HepG2 (cell line): ENCODE results near the gene TP73. TPM values are rescaled to one million over a fixed set of nuclear protein-coding genes. Genes with fewer than 3 reads are reported as not detected.
A peak's percentile ranks its signal among the peaks of the same experiment; 100 is the strongest.

ENCODE experiments used
- ARID2 ChIP-seq: sonication (generic); formaldehyde crosslinking; IDR thresholded peaks from 2 replicates; pipeline ENCODE4 v1.8.1; 2022; ENCODE audit warnings: mild to moderate bottlenecking, missing genetic modification reagents, borderline replicate concordance
- GLMP ChIP-seq: sonication (generic); formaldehyde crosslinking; IDR thresholded peaks from 2 replicates; pipeline ENCODE4 v1.9.0; 2021; ENCODE audit warnings: missing genetic modification reagents, mild to moderate bottlenecking, borderline replicate concordance
- HMGXB4 ChIP-seq, 2 experiments: sonication (generic) in 1 of 2; formaldehyde crosslinking in 1 of 2; IDR thresholded peaks; 2 replicates each; pipeline versions ENCODE4 v1.4.0 to v1.6.1; 2018 to 2020; ENCODE audit warnings: missing genetic modification reagents in 2 of 2, borderline replicate concordance in 1 of 2, low read depth in 1 of 2, mild to moderate bottlenecking in 1 of 2, missing biosample characterization in 1 of 2
- IKZF1 ChIP-seq: fragments of 450-650 bp; IDR thresholded peaks from 2 replicates; pipeline ENCODE4 v1.7.1; 2016
- IRF1 ChIP-seq: sonication (generic); formaldehyde crosslinking; IDR thresholded peaks from 2 replicates; pipeline ENCODE4 v1.4.0; 2020; ENCODE audit warnings: low read depth, mild to moderate bottlenecking, missing genetic modification reagents
- KDM2A ChIP-seq: sonication (generic); formaldehyde crosslinking; IDR thresholded peaks from 2 replicates; pipeline ENCODE4 v1.4.0; 2020; ENCODE audit warnings: low read depth, missing genetic modification reagents, borderline replicate concordance
- KLF12 ChIP-seq: sonication (generic); formaldehyde crosslinking; IDR thresholded peaks from 2 replicates; pipeline ENCODE4 v1.4.0; 2020; ENCODE audit warnings: missing genetic modification reagents, borderline replicate concordance
- MTERF4 ChIP-seq: sonication (generic); formaldehyde crosslinking; IDR thresholded peaks from 2 replicates; pipeline ENCODE4 v1.8.0; 2023; ENCODE audit warnings: mild to moderate bottlenecking, missing genetic modification reagents
- NCOA5 ChIP-seq: sonication (generic); formaldehyde crosslinking; IDR thresholded peaks from 2 replicates; pipeline ENCODE4 v1.4.0; 2020; ENCODE audit warnings: missing genetic modification reagents
- NFE2 ChIP-seq: sonication (generic); formaldehyde crosslinking; IDR thresholded peaks from 2 replicates; pipeline ENCODE4 v1.4.0; 2020; ENCODE audit warnings: missing genetic modification reagents
- NR0B2 ChIP-seq: sonication (generic); formaldehyde crosslinking; IDR thresholded peaks from 2 replicates; pipeline ENCODE4 v1.4.0; 2020; ENCODE audit warnings: mild to moderate bottlenecking, missing genetic modification reagents
- PLSCR1 ChIP-seq: sonication (generic); formaldehyde crosslinking; IDR thresholded peaks from 2 replicates; pipeline ENCODE4 v1.5.0; 2020; ENCODE audit warnings: missing genetic modification reagents, mild to moderate bottlenecking, borderline replicate concordance
- RFX5 ChIP-seq: IDR thresholded peaks from 2 replicates; pipeline ENCODE4 v1.6.1; 2011; ENCODE audit warnings: low read depth, low read length, improper control_type of control experiment
- SSRP1 ChIP-seq: IDR thresholded peaks from 2 replicates; pipeline ENCODE4 v1.6.1; 2016; ENCODE audit warnings: control low read depth
- THYN1 ChIP-seq: sonication (generic); formaldehyde crosslinking; IDR thresholded peaks from 2 replicates; pipeline ENCODE4 v1.8.1; 2023; ENCODE audit warnings: low read depth, mild to moderate bottlenecking, moderate library complexity, missing genetic modification reagents, borderline replicate concordance
- YY1 ChIP-seq: IDR thresholded peaks from 2 replicates; pipeline ENCODE4 v1.6.1; 2011; ENCODE audit warnings: low read length, low read depth, moderate library complexity, mild to moderate bottlenecking; ENCODE audit not compliant: insufficient read depth, insufficient replicate concordance
- ZEB1 ChIP-seq: IDR thresholded peaks from 2 replicates; pipeline ENCODE4 v1.6.1; 2012; ENCODE audit warnings: mild to moderate bottlenecking, low read depth, inconsistent platforms; ENCODE audit not compliant: insufficient replicate concordance
- ZNF770 ChIP-seq: sonication (generic); formaldehyde crosslinking; IDR thresholded peaks from 2 replicates; pipeline ENCODE4 v1.5.0; 2020; ENCODE audit warnings: mild to moderate bottlenecking, missing genetic modification reagents
- polyA plus RNA-seq, 8 experiments: library from polyadenylated mRNA; depleted of rRNA in 3 of 8; stranded (reverse) in 7 of 8; unstranded in 1 of 8; fragments of >200 nt; fragmentation: Illumina TruSeq in 4 of 8; extraction: Trizol in 4 of 8; gene quantifications; 2 replicates each; pipeline versions ENCODE4 v1.2.1 to v1.2.3, GENCODE V29; 2011 to 2016; ENCODE audit warnings: low read depth in 4 of 8, missing spikeins in 1 of 8, mixed read lengths in 1 of 8; ENCODE audit not compliant: insufficient read depth in 1 of 8
- total RNA-seq, 5 experiments: library from RNA; depleted of rRNA; stranded (reverse); fragments of >200 nt; fragmentation: Illumina TruSeq; extraction: Trizol; gene quantifications; 2 replicates each; pipeline ENCODE4 v1.2.3, GENCODE V29; 2016; ENCODE audit warnings: low read depth in 1 of 5

TP73 gene
- total and polyA plus RNA-seq, 2 of the 13 experiments (the other 11 are each of a cell fraction or from before 2014, with no cell fraction given): 0.49 to 1.1 TPM

- TF ChIP-seq ZNF770 (peak; percentile 76), IKZF1 (no peak), RFX5 (no peak), ARID2 (CRISPR knock-in tag) (no peak), NFE2 (CRISPR knock-in tag) (no peak), THYN1 (CRISPR knock-in tag) (no peak), PLSCR1 (CRISPR knock-in tag) (no peak), IRF1 (CRISPR knock-in tag) (no peak), HMGXB4 (CRISPR knock-in tag; IDR thresholded peaks at IDR 0.05; ENCODE audit: borderline replicate concordance in 1 of 2, low read depth in 1 of 2) (peak in 1 of 2 experiments; percentile 45; a peak in 1 of 4 replicates), KLF12 (CRISPR knock-in tag) (no peak), NCOA5 (CRISPR knock-in tag) (no peak), KDM2A (CRISPR knock-in tag) (peak; percentile 22; the same call in 1 of the 2 replicates), ZEB1 (no peak), YY1 (peak; percentile 16), GLMP (CRISPR knock-in tag) (no peak), SSRP1 (CRISPR knock-in tag) (no peak), MTERF4 (CRISPR knock-in tag) (no peak), NR0B2 (CRISPR knock-in tag) (no peak)
Observed at GRCh38 chr1:3785456-3786157, 133.3 kb downstream of the TP73 start (continued).
